Astrocyte of the spinal cord (primary cell): ENCODE data around the gene RHOB.
A peak's percentile ranks its signal among the peaks of the same experiment; 100 is the strongest.

Experiments used
- DNase-seq: peaks from one replicate; pipeline ENCODE4 v3.0.0; 2011; ENCODE audit warnings: low read depth, low spot score
- H3K4me3 ChIP-seq: 2 replicates; pipeline ENCODE4 v1.5.1; 2011; ENCODE audit warnings: low read depth, mild to moderate bottlenecking, low read length, moderate library complexity
- in situ Hi-C: cut with HindIII; loops from 2 replicates; pipeline ENCODE4 v1.10.0; 2017; ENCODE audit warnings: low sequenced_read_pairs
- TF ChIP-seq, protein P1 (sequence below): IDR thresholded peaks from 2 replicates; pipeline ENCODE4 v1.5.1; 2012; ENCODE audit warnings: low read depth, mild to moderate bottlenecking, low read length, inconsistent platforms

The RHOB gene

GRCh38 chr2:20403774-20404312 is 43.0 kb upstream of the RHOB start:
- no peak for DNase-seq
- in situ Hi-C loops, result no loop called here
- no peak overlapping the region for H3K4me3 ChIP-seq
- TF ChIP-seq, protein P1, sequence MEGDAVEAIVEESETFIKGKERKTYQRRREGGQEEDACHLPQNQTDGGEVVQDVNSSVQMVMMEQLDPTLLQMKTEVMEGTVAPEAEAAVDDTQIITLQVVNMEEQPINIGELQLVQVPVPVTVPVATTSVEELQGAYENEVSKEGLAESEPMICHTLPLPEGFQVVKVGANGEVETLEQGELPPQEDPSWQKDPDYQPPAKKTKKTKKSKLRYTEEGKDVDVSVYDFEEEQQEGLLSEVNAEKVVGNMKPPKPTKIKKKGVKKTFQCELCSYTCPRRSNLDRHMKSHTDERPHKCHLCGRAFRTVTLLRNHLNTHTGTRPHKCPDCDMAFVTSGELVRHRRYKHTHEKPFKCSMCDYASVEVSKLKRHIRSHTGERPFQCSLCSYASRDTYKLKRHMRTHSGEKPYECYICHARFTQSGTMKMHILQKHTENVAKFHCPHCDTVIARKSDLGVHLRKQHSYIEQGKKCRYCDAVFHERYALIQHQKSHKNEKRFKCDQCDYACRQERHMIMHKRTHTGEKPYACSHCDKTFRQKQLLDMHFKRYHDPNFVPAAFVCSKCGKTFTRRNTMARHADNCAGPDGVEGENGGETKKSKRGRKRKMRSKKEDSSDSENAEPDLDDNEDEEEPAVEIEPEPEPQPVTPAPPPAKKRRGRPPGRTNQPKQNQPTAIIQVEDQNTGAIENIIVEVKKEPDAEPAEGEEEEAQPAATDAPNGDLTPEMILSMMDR, result no peak

- TF ChIP-seq, protein P1, result no peak
- no peak overlapping the region for H3K4me3 ChIP-seq
- DNase-seq, result no peak
- in situ Hi-C loops, result no loop called here
Measured at GRCh38 chr2:20404950-20405349, 41.9 kb upstream of the RHOB start.

DNA sequence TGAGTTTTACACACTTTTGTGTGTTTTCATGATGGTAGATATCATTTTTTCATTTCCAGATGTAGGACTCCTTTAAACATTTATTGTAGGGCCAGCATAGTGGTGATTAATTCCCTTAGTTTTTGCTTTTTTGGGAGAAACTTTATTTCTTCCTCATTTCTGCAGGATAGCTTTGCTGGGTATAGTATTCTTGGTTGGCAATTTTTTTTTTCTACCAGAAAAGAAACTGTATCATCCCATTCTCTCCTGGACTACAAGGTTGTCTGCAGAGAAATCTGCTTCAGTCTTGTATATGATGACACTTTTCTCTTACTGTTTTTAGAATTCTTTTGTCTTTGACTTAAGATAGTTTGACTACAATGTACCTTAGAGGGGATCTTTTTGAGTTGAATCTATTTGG is 37.8 kb upstream of the RHOB start:
- in situ Hi-C loops, result no loop called here
- H3K4me3 ChIP-seq, result no peak overlapping the region
- no peak for DNase-seq
- TF ChIP-seq, protein P1, result no peak

GRCh38 chr2:20410556-20411277 is 36.2 kb upstream of the RHOB start:
- TF ChIP-seq, protein P1, result no peak
- in situ Hi-C loops, result no loop called here
- no peak for DNase-seq
- H3K4me3 ChIP-seq, result no peak overlapping the region

- peak; percentile 78 for DNase-seq
- no peak overlapping the region for H3K4me3 ChIP-seq
- in situ Hi-C loops, result no loop called here
- TF ChIP-seq, protein P1, result peak; percentile 89
Measured at GRCh38 chr2:20411361-20411894, 35.4 kb upstream of the RHOB start.

DNA sequence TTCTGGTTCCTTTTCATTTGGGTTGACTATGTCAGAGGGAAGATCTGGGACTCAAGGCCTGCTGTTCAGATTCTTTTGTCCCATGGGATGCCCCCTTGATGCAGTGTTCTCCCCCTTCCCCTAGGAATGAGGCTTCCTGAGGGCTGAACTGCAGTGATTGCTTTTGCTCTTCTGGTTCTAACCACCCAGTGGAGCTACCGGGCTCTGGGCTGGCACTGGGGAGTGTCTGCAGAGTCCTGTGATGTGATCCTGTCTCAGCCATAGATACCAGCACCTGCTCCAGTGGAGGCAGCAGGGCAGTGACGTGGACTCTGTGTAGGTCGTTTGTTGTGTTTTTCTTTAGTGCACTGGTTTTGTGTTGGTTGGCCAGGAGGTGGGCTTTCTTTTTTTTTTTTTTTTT is 32.1 kb upstream of the RHOB start:
- no peak overlapping the region for H3K4me3 ChIP-seq
- TF ChIP-seq, protein P1, result no peak
- DNase-seq, result no peak
- in situ Hi-C loops, result no loop called here
